Transverse colon (tissue), 4 donors: ENCODE measurements around the gene GATA5.

Experiments
- CTCF ChIP-seq, 5 experiments: fragments of 200-600 bp in 3 of 5; fragments of 450-650 bp in 2 of 5; sonication (generic) in 3 of 5; IDR thresholded peaks; 1 replicate in 2 of 5; 2 replicates in 3 of 5; pipeline ENCODE4 v1.5.1; 2016 to 2017; ENCODE audit warnings: antibody characterized with exemption in 5 of 5, inconsistent platforms in 3 of 5, mild to moderate bottlenecking in 2 of 5, moderate library complexity in 1 of 5
- POLR2A ChIP-seq: fragments of 450-650 bp; IDR thresholded peaks from one replicate; pipeline ENCODE4 v1.6.1; 2016; ENCODE audit warnings: antibody characterized with exemption, mild to moderate bottlenecking, moderate library complexity
- POLR2AphosphoS5 ChIP-seq, 3 donors: sonication (generic); formaldehyde crosslinking; IDR thresholded peaks; one replicate each; pipeline ENCODE4 v1.6.1; 2016; ENCODE audit warnings: antibody characterized with exemption in 3 of 3

GRCh38 chr20:62489932-62490263 is 14.1 kb upstream of the GATA5 start:
- no peak for TF ChIP-seq POLR2AphosphoS5 (IDR thresholded peaks at IDR 0.05)
- no peak for TF ChIP-seq CTCF (IDR thresholded peaks at IDR 0.05)
- TF ChIP-seq POLR2A: no peak
